HK-2 (cell line): ENCODE results near the gene RANGAP1.

Experiments
- DNase-seq: peaks from one replicate; pipeline ENCODE4 v3.0.0-alpha.2; 2018; ENCODE audit not compliant: unreplicated experiment

RANGAP1 gene

DNA sequence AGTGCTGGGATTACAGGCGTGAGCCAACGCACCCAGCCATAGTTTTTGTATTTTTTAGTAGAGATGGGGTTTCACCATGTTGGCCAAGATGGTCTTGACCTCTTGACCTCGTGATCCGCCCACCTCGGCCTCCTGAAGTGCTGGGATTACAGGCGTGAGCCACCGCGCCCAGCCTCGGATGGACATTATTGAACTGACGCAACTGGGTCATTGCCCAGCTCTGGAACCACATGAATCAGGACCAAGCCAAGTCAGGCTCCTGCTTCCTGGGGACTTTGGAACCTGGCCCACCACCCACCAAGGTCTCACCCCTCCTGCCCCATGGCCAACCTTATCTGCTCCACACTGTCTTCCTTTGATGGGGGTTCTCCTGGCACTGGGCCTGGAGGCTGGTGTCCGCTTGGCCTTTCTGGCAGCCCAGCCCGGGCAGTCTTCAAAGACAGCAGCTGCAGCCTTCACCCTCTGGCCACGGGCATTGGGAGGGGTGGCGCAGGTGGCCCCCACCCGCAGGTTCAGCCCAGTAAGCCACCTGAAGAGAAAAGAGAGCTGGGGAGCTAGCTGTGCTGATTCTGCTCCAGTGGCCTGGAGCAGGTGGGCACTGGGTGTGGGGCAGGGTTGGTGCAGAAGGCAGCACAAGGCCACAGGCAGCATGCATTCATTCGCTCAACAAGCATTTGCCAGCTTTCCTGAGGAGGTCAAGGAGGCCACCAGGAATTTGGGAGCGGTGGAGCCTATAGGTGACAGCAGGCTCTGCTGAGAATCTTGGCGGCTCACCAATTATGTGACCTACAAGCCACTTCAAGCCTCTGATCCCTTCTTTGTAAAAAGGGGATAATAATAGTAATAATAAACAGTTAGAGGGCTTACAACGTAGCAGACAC, 50.9 kb downstream of the RANGAP1 start:
- DNase-seq, result no peak

DNA sequence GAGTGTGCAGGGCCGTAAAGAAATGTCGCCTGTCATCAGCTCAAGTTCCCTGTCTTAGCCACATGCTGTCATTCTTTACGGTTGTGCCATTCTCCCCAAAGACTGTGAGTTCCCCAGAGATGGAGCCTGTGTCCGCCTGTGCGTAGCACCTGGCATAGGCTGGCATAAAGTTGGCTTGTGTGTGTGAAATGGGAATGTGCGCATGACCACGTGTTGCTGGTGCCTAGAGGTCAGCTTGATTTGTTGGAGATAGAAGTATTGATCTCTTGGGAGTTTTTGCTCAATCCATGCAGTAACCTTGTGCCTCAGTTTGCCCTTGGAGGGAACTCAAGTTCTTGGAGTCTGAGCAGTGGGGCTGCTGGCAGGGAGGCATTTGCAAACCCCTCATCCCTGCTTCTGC, 54.6 kb downstream of the RANGAP1 start:
- no peak for DNase-seq

DNA sequence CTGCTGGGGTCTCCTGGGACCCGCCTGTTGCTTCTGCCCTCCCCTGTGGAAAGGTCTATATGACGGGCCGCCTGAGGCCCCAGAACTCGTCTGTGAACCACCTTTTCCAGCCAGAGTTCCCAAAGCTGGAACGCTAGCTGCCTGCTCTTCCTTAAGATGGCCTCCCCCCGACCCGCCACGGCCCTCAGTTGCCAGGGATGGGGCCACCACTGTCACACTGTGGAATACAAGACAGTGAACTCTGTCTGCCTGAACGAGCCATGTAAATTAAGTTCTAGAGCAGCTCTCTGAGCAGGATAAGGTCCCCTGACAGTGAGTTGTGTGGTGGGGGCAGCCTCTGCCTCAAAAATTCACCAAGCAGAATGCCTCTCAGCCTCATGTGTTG, 55.6 kb downstream of the RANGAP1 start:
- no peak for DNase-seq

DNA sequence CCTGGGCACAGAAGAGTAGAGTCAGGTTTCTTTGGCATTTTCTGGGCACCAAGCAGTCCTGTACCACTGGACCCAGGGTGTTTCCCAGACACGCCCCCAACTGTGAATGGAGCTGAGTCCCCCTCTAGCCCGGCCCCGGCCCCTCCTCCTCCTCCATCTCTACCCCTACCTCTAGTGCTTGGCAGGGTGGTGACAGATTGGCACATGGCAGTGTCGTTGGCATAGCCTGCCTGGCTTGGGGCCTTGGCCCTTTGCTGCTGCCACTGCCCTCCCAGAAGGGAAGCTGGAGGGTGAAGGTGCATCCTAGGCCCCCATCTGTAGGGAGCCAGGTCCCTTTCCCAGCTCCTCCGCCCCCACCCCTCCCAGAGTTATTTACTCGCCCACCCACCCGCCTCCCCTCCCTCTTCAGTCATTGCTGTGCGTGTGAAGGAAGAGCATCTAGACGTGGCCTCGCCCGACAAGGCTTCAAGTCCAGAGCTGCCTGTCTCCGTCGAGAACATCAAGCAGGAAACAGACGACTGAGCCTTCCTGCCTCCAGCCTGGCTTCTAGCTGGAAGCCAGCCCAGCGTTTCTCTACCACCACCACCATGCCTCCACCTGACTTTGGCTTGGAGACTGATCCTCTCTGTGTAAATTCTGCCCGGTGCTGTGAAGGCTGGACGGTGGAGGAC, 56.1 kb downstream of the RANGAP1 start:
- DNase-seq, result no peak

DNA sequence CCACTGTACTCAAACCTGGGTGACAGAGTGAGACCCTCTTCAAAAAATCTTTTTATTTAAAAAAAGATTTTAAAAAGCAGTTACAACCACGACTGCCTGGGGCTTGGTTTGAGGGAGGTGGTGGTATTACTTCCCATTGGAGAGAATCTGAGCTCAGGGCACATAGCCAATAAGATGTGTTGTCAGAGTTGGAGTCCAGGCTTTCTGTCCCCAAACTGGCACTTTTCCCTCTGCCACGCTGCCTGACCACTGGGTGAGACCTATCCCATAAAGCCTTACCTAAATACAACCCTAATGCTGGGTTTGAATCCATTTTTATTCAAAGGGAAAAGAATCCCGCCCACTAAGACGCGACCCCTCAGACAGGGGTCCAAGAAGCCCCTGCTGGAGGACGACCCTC, 56.8 kb downstream of the RANGAP1 start:
- no peak for DNase-seq

DNA sequence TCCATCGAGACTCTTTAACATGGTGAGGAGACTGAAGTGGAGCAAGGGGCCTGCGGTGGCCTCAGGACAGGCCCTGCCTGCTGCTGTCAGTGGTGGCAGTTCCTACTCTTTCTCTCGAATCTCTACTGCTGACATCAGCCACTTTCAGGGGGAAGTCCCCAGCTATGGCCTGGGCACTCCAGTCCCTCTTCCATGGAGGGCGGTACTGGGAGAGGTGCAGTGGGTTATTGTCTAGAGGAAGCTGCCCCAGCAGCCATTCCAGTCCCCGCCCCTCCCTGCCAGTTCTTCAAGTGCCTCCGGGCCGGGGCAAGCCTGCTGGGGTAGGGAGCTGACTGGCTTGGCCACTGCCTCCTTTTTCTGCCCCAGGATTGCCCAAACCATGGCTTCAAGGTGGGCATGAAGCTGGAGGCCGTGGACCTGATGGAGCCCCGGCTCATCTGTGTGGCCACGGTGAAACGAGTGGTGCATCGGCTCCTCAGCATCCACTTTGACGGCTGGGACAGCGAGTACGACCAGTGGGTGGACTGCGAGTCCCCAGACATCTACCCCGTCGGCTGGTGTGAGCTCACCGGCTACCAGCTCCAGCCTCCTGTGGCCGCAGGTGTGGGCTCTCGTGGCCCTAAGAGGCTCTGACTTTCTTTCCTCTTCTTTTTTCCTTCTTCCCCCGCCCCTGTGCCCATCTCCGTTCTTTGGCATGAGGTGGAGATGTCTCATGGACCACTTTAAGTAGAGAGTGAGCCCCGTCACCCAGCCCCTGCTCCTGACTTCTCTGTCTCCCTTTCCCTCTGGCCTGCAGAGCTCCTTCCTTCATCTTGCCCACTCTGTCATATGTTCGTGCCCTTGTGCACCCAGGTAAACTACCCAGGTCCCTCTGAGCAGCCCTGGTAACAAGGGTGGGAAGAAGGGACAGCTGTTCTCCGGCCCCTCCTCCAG, 59.0 kb downstream of the RANGAP1 start:
- no peak for DNase-seq

DNA sequence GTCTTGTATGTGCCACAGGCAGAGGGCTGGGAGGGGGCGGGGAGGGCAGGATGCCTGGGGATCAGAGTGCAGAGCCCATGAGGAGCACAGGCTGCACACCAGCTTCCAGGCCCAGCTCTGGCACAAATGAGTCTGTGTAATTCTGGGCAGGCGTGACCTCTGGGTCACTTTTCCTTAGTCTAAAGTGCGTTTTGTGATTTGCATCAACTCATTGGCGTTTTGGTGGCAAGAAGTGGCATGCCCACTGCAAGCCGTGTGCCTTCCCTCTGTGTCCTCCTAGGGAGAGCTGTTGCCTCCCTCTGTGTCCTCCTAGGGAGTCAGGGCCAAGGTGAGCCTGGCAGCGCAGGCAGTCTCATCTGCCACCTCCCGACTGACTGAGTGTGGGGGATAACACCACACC, 62.5 kb downstream of the RANGAP1 start:
- no peak for DNase-seq

DNA sequence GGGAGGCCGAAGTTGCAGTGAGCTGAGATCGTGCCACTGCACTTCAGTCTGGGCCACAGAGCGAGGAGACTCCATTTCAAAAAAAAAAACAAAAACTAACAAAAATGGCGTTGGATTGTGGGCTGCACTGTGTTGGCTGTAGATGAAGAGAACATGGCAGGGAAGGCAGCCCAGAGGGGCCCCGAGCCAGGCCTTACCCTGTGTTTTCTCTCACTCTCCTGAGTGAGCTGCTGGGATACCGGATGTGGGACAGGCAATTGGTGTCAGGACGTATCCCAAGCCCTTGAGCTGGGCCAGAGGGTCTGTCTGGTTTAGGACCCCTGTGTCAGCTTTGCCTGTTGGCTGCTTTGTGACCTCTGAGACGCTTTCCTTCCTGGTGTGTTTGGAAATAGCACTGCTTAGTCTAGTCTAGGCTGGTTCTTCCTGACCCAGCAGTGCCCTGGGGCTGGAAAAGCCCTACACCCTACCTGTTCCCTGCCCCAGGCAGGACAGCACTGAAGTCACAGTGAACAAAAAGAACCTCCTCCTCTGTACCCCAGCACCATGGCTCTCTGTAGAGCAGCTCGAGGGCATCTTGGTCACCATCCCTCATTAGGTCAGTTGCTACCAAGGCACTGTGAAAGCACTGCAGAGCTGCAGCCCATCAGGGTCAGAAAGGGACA, 63.0 kb downstream of the RANGAP1 start:
- no peak for DNase-seq

DNA sequence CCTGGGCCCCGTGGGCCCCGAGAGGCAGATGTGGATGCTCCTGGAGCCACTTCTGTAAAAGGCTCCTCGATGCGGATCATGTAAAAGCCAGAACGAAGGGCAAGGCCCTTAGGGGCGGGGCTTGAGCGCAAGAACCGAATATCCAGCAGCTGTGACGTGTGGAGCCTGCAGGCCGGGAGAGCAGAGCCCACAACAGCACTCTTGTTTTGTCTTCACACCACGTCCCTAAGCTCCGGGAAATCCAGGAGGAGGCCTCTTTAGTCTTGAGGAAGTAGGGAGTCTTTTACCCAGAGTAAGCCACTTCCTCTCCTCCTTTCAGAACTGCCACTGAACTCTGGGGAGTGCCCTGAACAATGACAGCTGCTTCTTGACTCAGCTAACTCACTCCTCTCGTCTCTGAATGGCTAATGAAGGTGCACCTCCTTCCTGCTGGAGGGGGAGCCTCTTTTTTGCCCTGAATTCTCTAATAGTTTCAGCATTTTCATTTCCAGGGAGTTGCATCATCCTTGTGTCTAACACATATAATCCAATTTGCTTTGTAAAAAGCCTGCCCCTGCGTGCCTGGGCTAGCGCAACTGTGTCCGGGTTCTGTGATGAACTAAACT, 68.3 kb downstream of the RANGAP1 start:
- no peak for DNase-seq

DNA sequence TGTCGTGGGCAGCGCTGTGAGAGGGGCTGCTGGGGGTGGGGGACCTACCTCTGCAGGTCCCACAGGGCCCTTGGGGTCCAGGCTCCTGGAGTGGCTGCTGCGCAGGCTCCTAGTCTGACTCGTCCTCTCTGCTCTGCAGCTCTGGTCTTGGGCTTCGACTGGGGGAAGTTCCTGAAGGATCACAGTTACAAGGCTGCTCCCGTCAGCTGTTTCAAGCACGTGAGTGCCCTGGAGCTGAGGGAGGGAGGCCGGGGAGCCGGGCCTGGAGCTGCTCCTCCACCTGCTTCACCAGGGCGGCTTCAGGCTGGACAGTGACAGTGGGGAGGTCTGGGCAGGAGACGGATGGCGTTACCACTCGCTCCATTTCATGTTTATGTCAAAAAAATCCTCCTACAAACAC, 69.0 kb downstream of the RANGAP1 start:
- no peak for DNase-seq

DNA sequence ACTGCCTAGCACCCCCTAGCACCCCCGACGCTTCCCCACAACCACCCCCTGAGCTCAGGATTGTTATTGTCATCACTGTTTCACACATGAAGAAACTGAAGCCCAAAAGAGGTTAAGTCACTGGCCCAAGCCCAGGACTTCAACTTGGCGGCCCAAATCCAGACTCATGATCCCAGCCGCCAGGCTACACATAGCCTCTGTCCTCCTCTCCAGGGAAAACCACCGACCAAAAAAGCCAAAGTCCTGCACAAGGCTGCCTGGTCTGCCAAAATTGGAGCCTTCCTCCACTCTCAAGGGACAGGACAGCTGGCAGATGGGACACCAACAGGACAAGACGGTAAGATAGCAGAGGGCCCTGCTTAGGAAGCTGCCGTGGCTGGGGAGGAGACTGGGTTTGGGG, 70.1 kb downstream of the RANGAP1 start:
- no peak for DNase-seq

DNA sequence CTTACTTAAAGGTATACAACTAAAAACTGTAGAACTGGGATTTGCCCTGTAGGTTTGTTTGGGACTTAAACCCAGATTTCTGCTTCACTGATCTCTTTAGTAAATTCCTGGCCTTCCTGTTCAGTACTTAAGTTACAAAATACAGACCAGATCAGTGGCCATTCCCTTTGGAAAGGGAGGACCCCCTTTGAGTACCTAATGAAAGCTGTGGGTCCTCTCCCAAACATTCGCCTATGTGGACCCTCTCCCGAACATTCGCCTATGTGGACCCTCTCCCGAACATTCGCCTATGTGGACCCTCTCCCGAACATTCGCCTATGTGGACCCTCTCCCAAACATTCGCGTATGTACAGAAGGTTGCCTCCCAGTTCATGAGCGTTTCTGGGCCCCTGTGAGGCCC, 70.6 kb downstream of the RANGAP1 start:
- DNase-seq, result no peak

DNA sequence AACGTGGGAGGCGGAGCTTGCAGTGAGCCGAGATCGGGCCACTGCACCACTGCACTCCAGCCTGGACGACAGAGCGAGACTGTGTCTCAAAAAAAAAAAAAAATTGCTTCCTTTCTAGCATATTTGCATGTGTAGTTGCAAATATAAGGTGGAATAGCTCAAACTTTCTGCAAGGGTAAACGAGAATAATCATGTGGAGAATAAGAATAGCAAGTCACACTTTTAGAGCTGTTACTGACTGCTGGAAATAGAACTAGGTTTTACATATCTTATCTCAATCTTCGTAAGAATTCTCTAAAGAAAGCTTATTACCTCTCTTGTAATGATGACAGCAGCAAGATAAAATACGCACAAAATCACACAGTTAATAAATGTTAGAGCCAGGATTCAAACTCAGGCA, 79.3 kb downstream of the RANGAP1 start:
- DNase-seq, result no peak

DNA sequence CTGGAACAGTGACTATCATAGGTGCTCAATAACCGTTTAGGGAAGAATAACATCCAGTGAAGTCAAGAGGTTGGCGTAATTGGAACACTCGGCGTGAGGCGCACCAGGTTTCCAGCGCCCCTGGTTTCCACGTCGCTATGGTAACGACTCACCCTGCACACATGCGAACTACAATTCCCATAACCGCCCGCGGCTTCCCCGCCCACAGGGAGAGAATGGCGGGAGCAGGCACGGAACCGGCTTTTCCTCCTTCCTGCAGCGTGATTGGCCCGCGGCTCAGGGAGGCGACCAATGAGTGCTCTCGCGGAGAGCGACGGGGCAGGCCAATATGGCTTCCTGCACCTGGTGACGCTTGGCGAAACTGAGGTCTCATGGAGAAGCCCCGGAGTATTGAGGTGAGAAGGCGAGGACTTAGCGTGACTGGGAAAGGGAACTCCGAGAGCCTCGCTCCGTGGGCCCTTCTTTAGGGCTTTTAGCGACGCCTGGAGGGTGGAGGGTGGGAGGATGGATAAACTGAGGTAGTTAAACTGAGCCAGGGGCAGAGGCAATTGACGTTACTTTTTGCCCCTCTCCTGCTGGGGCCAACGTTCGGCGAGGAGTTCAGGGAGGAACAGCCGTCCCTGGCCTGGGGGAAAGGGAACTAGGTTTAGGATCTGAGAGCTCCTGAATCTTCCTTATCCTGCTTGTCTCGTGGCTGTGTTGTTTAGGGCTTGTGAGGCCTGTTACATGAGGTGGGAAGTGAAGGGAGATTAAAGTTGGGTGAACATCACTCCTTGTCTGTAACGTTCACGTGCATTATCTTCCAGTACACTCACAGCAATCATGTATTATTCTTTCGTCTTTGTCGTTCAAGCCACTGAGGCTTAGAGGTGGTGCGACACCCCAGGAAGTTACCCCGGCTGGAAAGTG, 80.7 kb downstream of the RANGAP1 start, which contains the start of gene L3MBTL2:
Gene L3MBTL2 (plus strand): TSS at position 321 of the 909 bp plus-strand sequence. CDS start 51 bp downstream, at position 372.
- peak; percentile 96 for DNase-seq

DNA sequence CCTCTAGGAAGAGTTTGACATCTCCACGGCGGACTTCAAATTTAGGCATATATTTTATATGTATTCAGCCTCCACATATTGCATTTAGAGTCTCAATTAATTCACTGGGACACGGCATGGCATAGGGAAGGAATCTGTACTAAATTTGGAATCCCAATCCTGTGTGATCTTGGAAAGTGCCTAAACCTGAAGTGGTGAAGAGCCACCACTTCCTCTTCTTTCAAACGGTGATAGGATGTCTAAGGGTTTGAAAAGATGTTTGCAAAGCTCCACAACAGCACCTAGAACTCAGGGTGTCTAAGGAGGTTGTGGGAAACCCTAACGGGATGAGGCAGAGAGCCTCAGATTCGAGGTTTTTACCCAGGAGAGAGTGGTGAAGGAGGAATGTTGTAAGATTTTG, 81.9 kb downstream of the RANGAP1 start:
- no peak for DNase-seq

DNA sequence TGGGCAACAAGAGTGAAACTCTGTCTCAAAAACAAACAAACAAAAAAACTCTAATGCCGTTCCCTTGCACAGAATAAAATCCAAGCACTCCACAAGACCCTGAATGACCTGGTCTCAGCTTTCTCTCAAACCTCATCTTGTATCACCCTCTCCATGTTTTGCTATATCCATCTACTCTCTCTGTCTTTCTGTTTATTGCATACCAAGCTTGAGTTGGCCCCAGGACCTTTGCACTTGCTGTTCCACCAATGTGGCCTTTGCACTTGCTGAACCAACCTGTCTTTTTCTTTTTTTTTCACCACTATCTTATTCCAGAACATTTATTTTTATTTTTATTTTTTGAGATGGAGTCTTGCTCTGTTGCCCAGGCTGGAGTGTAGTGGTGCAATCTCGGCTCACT, 82.9 kb downstream of the RANGAP1 start:
- DNase-seq, result no peak

DNA sequence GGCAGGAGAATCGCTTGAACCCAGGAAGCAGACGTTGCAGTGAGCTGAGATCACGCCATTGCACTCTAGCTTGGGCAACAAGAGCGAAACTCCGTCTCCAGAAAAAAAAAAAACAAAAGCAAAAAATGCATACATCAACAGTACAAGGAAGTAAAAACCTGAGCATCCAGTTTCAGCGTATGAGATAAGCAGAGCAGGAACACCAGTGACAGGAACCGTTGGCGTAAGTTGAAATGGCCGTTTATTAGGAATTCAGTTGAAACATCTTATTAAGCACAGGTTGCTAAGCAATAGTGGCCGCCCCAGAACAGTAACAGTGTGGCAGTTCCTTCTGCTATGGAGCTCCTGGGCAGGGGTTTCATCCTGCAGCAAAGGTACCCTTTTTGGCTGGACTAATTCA, 84.8 kb downstream of the RANGAP1 start:
- DNase-seq, result no peak

DNA sequence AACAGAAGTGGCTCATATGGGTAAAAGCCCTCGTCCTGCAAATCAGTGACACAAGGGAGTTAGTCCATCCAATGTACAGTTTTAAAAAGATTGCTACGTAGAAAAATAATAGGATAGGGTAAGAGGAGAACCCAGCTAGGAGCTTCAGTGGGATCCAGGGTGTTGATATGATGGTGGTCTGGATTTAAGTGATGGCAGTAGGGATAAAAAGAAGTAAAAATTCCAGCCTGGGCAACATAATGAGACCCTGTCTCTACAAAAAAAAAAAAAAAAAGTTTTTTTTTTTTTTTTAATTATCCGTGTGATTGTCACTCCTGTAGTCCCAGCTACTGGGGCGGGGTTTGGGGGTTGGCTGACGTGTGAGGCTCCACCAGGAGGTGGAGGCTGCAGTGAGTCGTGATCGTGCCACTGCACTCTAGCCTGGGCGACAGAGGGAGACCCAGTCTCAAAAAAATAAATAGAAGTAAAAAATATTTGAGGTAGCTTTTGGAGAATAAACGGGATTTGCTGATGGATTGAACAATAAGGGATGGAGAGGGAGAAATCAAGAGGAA, 87.9 kb downstream of the RANGAP1 start:
- peak; percentile 22 for DNase-seq

DNA sequence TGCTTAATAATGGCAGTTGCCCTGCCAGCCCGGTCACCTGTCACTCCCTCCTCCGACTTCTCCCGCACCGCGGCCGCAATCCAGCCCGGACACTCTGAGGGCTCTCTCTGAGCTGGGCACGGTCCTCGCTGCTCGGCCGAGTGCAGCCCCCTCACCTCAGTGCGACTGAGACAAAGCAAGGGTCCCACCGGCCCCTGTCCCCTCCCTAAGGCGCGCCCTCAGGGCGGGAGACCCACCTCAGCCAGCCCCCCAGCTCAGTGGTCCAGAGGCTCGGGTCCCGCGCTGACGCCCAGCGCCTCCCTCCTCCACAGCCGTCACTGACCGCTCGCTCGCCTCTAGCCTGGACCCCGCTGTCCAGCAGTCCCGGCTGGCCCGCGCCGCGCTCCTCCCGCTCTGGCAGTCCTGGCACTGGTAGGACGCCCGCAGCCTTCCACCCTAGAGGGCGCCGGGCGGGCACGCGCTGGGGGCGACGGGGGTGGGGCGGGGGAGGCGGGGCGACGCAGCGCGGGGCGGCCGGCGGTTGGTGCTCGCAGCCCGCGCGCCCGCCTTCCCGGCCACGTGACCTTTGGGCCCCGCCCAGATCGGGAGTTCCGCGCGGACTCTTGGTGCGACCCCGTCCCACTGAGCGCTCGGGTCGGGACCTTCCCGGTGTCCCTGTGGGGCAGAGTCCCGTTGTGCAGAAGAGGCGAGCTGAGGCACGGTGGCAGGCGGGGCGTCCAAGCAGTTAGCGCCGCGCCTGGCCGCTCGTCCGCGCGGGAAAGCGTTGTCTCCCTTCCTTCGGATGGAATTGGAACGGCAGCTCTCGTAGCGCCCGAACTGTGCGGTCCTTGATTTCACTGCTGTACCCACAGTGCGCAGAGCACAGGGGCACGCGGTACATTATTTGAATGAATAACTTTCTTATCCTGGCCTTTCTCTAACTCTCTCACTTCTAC, 88.7 kb downstream of the RANGAP1 start:
- DNase-seq, result peak; percentile 79
